HCT116 (cell line): ENCODE data around the gene DIP2A.

Source experiments
- EZH2 ChIP-seq: fragments of 200-600 bp; sonication (generic); IDR thresholded peaks from 2 replicates; pipeline ENCODE4 v1.6.1; 2017; ENCODE audit warnings: antibody characterized with exemption, mixed run types
- POLR2A ChIP-seq: IDR thresholded peaks from 2 replicates; pipeline ENCODE4 v1.7.0; 2011; ENCODE audit warnings: borderline replicate concordance; ENCODE audit not compliant: insufficient read depth, insufficient read length; ENCODE audit errors: extremely low read depth
- TF ChIP-seq, protein P1 (sequence below), 3 experiments: fragments of 200-600 bp in 1 of 3; sonication (generic) in 1 of 3; IDR thresholded peaks in 2 of 3; conservative IDR thresholded peaks in 1 of 3; 2 replicates each; pipeline ENCODE4 v1.5.1; 2012 to 2017; ENCODE audit warnings: low read depth in 2 of 3, low read length in 2 of 3, antibody characterized with exemption in 1 of 3, borderline replicate concordance in 1 of 3, control low read depth in 1 of 3, mild to moderate bottlenecking in 1 of 3, mixed read lengths in 1 of 3, mixed run types in 1 of 3, moderate library complexity in 1 of 3; ENCODE audit not compliant: insufficient read depth in 1 of 3
- TF ChIP-seq, protein P2 (sequence below): IDR thresholded peaks from 2 replicates; pipeline ENCODE4 v1.6.1; 2012; ENCODE audit warnings: low read depth

DNA sequence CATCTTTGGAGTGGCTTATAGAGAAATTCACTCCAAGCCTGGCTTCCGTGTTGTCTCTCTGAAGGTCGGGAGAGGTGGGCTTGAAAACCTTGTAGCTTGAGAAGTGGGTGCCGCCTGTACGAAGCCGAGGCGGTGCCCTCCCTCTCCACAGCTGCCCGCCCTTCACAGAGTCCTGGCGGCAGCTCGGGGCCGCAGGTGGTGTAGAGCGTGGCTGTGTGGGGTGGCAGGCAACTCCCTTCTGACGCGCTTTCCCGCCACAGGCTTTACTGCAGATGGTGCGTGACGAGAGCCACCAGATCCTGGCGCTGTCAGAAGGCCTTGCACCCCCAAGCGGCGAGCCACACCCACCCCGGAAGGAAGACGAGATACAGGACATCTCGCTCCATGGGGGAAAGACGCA, 33.1 kb upstream of the DIP2A start:
- TF ChIP-seq, protein P1, sequence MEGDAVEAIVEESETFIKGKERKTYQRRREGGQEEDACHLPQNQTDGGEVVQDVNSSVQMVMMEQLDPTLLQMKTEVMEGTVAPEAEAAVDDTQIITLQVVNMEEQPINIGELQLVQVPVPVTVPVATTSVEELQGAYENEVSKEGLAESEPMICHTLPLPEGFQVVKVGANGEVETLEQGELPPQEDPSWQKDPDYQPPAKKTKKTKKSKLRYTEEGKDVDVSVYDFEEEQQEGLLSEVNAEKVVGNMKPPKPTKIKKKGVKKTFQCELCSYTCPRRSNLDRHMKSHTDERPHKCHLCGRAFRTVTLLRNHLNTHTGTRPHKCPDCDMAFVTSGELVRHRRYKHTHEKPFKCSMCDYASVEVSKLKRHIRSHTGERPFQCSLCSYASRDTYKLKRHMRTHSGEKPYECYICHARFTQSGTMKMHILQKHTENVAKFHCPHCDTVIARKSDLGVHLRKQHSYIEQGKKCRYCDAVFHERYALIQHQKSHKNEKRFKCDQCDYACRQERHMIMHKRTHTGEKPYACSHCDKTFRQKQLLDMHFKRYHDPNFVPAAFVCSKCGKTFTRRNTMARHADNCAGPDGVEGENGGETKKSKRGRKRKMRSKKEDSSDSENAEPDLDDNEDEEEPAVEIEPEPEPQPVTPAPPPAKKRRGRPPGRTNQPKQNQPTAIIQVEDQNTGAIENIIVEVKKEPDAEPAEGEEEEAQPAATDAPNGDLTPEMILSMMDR (IDR thresholded peaks at IDR 0.05 in 2 of 3, conservative IDR thresholded peaks at IDR 0.05 in 1 of 3; ENCODE audit: borderline replicate concordance in 1 of 3, insufficient read depth in 1 of 3, low read depth in 2 of 3, low read length in 2 of 3): no peak
- TF ChIP-seq, protein P2, sequence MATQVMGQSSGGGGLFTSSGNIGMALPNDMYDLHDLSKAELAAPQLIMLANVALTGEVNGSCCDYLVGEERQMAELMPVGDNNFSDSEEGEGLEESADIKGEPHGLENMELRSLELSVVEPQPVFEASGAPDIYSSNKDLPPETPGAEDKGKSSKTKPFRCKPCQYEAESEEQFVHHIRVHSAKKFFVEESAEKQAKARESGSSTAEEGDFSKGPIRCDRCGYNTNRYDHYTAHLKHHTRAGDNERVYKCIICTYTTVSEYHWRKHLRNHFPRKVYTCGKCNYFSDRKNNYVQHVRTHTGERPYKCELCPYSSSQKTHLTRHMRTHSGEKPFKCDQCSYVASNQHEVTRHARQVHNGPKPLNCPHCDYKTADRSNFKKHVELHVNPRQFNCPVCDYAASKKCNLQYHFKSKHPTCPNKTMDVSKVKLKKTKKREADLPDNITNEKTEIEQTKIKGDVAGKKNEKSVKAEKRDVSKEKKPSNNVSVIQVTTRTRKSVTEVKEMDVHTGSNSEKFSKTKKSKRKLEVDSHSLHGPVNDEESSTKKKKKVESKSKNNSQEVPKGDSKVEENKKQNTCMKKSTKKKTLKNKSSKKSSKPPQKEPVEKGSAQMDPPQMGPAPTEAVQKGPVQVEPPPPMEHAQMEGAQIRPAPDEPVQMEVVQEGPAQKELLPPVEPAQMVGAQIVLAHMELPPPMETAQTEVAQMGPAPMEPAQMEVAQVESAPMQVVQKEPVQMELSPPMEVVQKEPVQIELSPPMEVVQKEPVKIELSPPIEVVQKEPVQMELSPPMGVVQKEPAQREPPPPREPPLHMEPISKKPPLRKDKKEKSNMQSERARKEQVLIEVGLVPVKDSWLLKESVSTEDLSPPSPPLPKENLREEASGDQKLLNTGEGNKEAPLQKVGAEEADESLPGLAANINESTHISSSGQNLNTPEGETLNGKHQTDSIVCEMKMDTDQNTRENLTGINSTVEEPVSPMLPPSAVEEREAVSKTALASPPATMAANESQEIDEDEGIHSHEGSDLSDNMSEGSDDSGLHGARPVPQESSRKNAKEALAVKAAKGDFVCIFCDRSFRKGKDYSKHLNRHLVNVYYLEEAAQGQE: no peak
- TF ChIP-seq POLR2A (no peak), EZH2 (no peak)
